HepG2 (cell line): Measurements from ENCODE around the gene VPS54. TPM values are rescaled to one million over a fixed set of nuclear protein-coding genes. Genes with fewer than 3 reads are reported as not detected.

Source experiments
- ARNT2 ChIP-seq: sonication (generic); formaldehyde crosslinking; IDR thresholded peaks from 2 replicates; pipeline ENCODE4 v1.8.0; 2022; ENCODE audit warnings: mild to moderate bottlenecking, low read depth, missing genetic modification reagents, moderate library complexity
- FIP1L1 ChIP-seq: fragments of 200-400 bp; formaldehyde crosslinking; IDR thresholded peaks from 2 replicates; pipeline ENCODE4 v1.6.1; 2018; ENCODE audit warnings: low read depth, mild to moderate bottlenecking, low read length, moderate library complexity, borderline replicate concordance; ENCODE audit not compliant: insufficient read depth
- GABPB1 ChIP-seq: IDR thresholded peaks from 2 replicates; pipeline ENCODE4 v1.6.1; 2016; ENCODE audit warnings: mild to moderate bottlenecking, missing genetic modification reagents, moderate library complexity, missing compliant biosample characterization
- HNF4G ChIP-seq, 2 experiments: sonication (generic) in 1 of 2; formaldehyde crosslinking in 1 of 2; IDR thresholded peaks; 2 replicates each; pipeline versions ENCODE4 v1.4.0 to v1.6.1; 2011 to 2020; ENCODE audit warnings: borderline replicate concordance in 2 of 2, low read depth in 2 of 2, mild to moderate bottlenecking in 2 of 2, low read length in 1 of 2, missing genetic modification reagents in 1 of 2, moderate library complexity in 1 of 2
- KLF6 ChIP-seq: IDR thresholded peaks from 2 replicates; pipeline ENCODE4 v1.8.0; 2016; ENCODE audit warnings: missing biosample characterization, missing genetic modification reagents
- NCOA5 ChIP-seq: sonication (generic); formaldehyde crosslinking; IDR thresholded peaks from 2 replicates; pipeline ENCODE4 v1.4.0; 2020; ENCODE audit warnings: missing genetic modification reagents
- NFE2L1 ChIP-seq: sonication (generic); formaldehyde crosslinking; IDR thresholded peaks from 2 replicates; pipeline ENCODE4 v1.4.0; 2020; ENCODE audit warnings: missing genetic modification reagents, mild to moderate bottlenecking, borderline replicate concordance
- NR1H2 ChIP-seq: sonication (generic); formaldehyde crosslinking; IDR thresholded peaks from 2 replicates; pipeline ENCODE4 v1.8.1; 2022; ENCODE audit warnings: low read depth, missing genetic modification reagents, borderline replicate concordance
- PAF1 ChIP-seq: IDR thresholded peaks from 2 replicates; pipeline ENCODE4 v1.6.1; 2016; ENCODE audit warnings: missing genetic modification reagents, missing compliant biosample characterization
- RNF219 ChIP-seq: sonication (generic); formaldehyde crosslinking; IDR thresholded peaks from 2 replicates; pipeline ENCODE4 v1.5.0; 2020; ENCODE audit warnings: mild to moderate bottlenecking, missing genetic modification reagents
- STAT5B ChIP-seq: sonication (generic); formaldehyde crosslinking; IDR thresholded peaks from 2 replicates; pipeline ENCODE4 v1.4.0; 2020; ENCODE audit warnings: missing genetic modification reagents
- ZBTB39 ChIP-seq: sonication (generic); formaldehyde crosslinking; IDR thresholded peaks from 2 replicates; pipeline ENCODE4 v1.5.0; 2020; ENCODE audit warnings: missing genetic modification reagents
- ZNF33A ChIP-seq: sonication (generic); formaldehyde crosslinking; IDR thresholded peaks from 2 replicates; pipeline ENCODE4 v1.5.1; 2020; ENCODE audit warnings: missing genetic modification reagents, mild to moderate bottlenecking, moderate library complexity, borderline replicate concordance
- ZNF383 ChIP-seq: sonication (generic); formaldehyde crosslinking; IDR thresholded peaks from 2 replicates; pipeline ENCODE4 v1.4.0; 2020; ENCODE audit warnings: missing genetic modification reagents, mild to moderate bottlenecking, borderline replicate concordance
- ZNF570 ChIP-seq: sonication (generic); formaldehyde crosslinking; IDR thresholded peaks from 2 replicates; pipeline ENCODE4 v1.4.0; 2020; ENCODE audit warnings: mild to moderate bottlenecking, missing genetic modification reagents, borderline replicate concordance
- ZNF605 ChIP-seq: sonication (generic); formaldehyde crosslinking; IDR thresholded peaks from 2 replicates; pipeline ENCODE4 v1.8.0; 2022; ENCODE audit warnings: mild to moderate bottlenecking, missing genetic modification reagents
- ZNF629 ChIP-seq: sonication (generic); formaldehyde crosslinking; conservative IDR thresholded peaks from 2 replicates; pipeline ENCODE4 v1.5.0; 2020; ENCODE audit warnings: missing genetic modification reagents
- polyA plus RNA-seq, 8 experiments: library from polyadenylated mRNA; depleted of rRNA in 3 of 8; stranded (reverse) in 7 of 8; unstranded in 1 of 8; fragments of >200 nt; fragmentation: Illumina TruSeq in 4 of 8; extraction: Trizol in 4 of 8; gene quantifications; 2 replicates each; pipeline versions ENCODE4 v1.2.1 to v1.2.3, GENCODE V29; 2011 to 2016; ENCODE audit warnings: low read depth in 4 of 8, missing spikeins in 1 of 8, mixed read lengths in 1 of 8; ENCODE audit not compliant: insufficient read depth in 1 of 8
- total RNA-seq, 5 experiments: library from RNA; depleted of rRNA; stranded (reverse); fragments of >200 nt; fragmentation: Illumina TruSeq; extraction: Trizol; gene quantifications; 2 replicates each; pipeline ENCODE4 v1.2.3, GENCODE V29; 2016; ENCODE audit warnings: low read depth in 1 of 5
- TF ChIP-seq, protein P1 (sequence below): sonication (generic); formaldehyde crosslinking; IDR thresholded peaks from 2 replicates; pipeline ENCODE4 v1.5.0; 2020; ENCODE audit warnings: missing genetic modification reagents, mild to moderate bottlenecking, borderline replicate concordance
- TF ChIP-seq, protein P2 (sequence below): sonication (generic); formaldehyde crosslinking; IDR thresholded peaks from 2 replicates; pipeline ENCODE4 v1.5.1; 2020; ENCODE audit warnings: mild to moderate bottlenecking, missing genetic modification reagents, moderate library complexity
- TF ChIP-seq, protein P3 (sequence below): sonication (generic); formaldehyde crosslinking; conservative IDR thresholded peaks from 2 replicates; pipeline ENCODE4 v1.4.0; 2020; ENCODE audit warnings: missing genetic modification reagents

The VPS54 gene
- total and polyA plus RNA-seq, 2 of the 13 experiments (the other 11 are each of a cell fraction or from before 2014, with no cell fraction given), result 64.7 to 77.5 TPM

- TF ChIP-seq RNF219 (CRISPR knock-in tag) (peak; percentile 75; the same call in 1 of the 2 replicates), PAF1 (no peak), KLF6 (CRISPR knock-in tag) (no peak), ZNF383 (CRISPR knock-in tag) (no peak), ZNF570 (no peak), ZNF629 (CRISPR knock-in tag) (peak; percentile 51), STAT5B (no peak), NCOA5 (CRISPR knock-in tag) (no peak), ZNF605 (CRISPR knock-in tag) (no peak), NFE2L1 (CRISPR knock-in tag) (no peak), FIP1L1 (no peak), ZNF33A (CRISPR knock-in tag) (no peak), HNF4G (IDR thresholded peaks at IDR 0.05; ENCODE audit: borderline replicate concordance, low read depth, low read length) (peak; percentile 87), HNF4G (CRISPR knock-in tag; IDR thresholded peaks at IDR 0.05; ENCODE audit: borderline replicate concordance, low read depth) (peak; percentile 83), GABPB1 (no peak), NR1H2 (CRISPR knock-in tag) (no peak), ZBTB39 (CRISPR knock-in tag) (peak; percentile 56), ARNT2 (CRISPR knock-in tag) (peak; percentile 20; the same call in 1 of the 2 replicates)
- TF ChIP-seq, protein P1, sequence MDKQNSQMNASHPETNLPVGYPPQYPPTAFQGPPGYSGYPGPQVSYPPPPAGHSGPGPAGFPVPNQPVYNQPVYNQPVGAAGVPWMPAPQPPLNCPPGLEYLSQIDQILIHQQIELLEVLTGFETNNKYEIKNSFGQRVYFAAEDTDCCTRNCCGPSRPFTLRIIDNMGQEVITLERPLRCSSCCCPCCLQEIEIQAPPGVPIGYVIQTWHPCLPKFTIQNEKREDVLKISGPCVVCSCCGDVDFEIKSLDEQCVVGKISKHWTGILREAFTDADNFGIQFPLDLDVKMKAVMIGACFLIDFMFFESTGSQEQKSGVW (CRISPR knock-in tag), result no peak
- TF ChIP-seq, protein P2, sequence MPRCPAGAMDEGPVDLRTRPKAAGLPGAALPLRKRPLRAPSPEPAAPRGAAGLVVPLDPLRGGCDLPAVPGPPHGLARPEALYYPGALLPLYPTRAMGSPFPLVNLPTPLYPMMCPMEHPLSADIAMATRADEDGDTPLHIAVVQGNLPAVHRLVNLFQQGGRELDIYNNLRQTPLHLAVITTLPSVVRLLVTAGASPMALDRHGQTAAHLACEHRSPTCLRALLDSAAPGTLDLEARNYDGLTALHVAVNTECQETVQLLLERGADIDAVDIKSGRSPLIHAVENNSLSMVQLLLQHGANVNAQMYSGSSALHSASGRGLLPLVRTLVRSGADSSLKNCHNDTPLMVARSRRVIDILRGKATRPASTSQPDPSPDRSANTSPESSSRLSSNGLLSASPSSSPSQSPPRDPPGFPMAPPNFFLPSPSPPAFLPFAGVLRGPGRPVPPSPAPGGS, result no peak
- TF ChIP-seq, protein P3, sequence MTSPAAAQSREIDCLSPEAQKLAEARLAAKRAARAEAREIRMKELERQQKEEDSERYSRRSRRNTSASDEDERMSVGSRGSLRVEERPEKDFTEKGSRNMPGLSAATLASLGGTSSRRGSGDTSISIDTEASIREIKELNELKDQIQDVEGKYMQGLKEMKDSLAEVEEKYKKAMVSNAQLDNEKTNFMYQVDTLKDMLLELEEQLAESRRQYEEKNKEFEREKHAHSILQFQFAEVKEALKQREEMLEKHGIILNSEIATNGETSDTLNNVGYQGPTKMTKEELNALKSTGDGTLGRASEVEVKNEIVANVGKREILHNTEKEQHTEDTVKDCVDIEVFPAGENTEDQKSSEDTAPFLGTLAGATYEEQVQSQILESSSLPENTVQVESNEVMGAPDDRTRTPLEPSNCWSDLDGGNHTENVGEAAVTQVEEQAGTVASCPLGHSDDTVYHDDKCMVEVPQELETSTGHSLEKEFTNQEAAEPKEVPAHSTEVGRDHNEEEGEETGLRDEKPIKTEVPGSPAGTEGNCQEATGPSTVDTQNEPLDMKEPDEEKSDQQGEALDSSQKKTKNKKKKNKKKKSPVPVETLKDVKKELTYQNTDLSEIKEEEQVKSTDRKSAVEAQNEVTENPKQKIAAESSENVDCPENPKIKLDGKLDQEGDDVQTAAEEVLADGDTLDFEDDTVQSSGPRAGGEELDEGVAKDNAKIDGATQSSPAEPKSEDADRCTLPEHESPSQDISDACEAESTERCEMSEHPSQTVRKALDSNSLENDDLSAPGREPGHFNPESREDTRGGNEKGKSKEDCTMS, result no peak
Measured at GRCh38 chr2:64024259-64024949, 5.2 kb upstream of the VPS54 start (continued).
